GM12872 (cell line): ENCODE data around the gene CKLF.

Experiments used
- TF ChIP-seq, protein P1 (sequence below): IDR thresholded peaks from 3 replicates; pipeline ENCODE4 v1.5.1; 2011; ENCODE audit warnings: low read depth, mild to moderate bottlenecking, low read length, moderate library complexity; ENCODE audit not compliant: insufficient read depth

CKLF gene

DNA sequence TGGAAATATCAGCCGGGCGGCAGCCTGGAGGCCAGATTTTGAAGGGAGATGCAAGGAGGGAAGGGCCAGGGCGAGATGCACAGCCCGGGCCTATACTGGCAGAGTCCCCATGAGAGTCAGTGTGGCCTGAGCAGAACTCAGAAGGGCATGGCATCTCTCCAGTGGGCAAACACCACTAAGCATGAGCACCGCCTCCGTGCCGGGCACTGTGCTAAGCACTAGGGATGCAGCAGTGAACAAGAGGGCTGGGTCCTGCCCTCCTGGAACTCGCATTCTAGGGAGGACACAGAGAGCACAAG is 35.9 kb upstream of the CKLF start:
- TF ChIP-seq, protein P1, sequence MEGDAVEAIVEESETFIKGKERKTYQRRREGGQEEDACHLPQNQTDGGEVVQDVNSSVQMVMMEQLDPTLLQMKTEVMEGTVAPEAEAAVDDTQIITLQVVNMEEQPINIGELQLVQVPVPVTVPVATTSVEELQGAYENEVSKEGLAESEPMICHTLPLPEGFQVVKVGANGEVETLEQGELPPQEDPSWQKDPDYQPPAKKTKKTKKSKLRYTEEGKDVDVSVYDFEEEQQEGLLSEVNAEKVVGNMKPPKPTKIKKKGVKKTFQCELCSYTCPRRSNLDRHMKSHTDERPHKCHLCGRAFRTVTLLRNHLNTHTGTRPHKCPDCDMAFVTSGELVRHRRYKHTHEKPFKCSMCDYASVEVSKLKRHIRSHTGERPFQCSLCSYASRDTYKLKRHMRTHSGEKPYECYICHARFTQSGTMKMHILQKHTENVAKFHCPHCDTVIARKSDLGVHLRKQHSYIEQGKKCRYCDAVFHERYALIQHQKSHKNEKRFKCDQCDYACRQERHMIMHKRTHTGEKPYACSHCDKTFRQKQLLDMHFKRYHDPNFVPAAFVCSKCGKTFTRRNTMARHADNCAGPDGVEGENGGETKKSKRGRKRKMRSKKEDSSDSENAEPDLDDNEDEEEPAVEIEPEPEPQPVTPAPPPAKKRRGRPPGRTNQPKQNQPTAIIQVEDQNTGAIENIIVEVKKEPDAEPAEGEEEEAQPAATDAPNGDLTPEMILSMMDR: no peak

DNA sequence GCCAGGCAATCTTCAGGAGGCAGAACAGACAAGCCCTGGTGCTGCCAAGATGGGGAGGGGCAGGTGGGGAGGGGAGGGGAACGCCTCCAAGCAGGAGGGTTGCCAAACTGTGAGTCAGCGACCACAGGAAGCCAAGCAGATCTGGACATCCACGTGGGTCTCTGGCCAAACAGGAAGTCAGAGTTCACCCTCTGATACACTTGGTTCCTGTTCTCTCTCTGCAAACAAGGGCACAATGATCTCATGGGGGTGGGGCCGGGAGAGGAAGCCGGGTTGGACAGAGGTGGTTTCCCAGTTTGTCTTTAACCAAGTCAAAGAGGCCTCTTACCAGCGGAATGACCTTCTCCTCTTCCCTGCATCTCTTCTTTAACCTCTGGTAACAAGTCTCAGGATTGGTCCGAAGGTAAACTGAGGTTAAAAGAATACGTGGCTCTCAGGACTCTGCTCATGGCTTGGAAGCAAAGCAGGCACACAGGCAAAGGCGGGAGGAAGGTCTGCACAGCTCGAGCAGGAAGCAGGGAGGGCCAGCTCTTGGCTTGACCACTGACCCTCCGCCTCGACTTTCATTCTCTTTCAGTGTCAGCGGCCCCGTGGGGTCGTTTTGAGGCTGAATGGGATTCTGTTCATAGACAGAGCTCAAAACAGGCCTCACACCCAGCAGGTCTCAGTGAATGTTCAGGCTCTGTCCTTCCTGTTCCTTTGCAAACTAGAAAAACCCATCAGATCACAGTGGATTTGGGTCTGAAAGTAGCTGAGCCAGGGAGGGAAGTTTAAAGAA is 35.4 kb upstream of the CKLF start:
- TF ChIP-seq, protein P1: no peak

DNA sequence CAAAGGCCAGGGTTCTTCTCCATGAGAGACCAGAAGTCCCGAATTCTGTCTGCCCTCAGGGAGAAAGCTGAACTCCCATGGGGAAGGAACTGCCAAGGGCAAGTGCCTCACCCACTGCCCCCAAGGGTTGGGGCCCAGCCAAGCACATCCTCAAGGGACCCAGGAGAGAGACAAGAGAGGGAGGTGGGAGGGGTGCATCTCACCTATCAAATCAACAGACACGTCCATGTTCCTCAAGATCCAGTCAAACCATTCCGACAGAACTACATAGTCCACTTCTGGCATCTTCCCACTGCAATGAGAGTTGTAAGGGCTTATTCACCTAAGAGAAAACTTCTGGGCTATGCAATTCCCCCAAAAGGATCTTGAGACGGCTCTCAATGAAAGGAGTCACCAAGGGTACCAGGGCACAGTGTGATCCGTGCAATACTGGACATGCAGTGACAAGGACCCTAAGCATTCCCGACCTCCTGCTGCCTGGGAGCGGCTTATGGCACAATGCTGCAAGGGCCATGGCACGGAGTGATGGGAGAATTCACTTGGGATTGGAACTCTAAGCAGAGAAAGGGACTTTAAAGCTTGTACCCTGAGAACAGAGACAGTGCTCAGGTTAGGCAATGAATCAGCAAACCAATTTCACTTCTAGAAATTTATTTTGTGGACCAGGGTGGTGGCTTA is 34.7 kb upstream of the CKLF start:
- TF ChIP-seq, protein P1: no peak

DNA sequence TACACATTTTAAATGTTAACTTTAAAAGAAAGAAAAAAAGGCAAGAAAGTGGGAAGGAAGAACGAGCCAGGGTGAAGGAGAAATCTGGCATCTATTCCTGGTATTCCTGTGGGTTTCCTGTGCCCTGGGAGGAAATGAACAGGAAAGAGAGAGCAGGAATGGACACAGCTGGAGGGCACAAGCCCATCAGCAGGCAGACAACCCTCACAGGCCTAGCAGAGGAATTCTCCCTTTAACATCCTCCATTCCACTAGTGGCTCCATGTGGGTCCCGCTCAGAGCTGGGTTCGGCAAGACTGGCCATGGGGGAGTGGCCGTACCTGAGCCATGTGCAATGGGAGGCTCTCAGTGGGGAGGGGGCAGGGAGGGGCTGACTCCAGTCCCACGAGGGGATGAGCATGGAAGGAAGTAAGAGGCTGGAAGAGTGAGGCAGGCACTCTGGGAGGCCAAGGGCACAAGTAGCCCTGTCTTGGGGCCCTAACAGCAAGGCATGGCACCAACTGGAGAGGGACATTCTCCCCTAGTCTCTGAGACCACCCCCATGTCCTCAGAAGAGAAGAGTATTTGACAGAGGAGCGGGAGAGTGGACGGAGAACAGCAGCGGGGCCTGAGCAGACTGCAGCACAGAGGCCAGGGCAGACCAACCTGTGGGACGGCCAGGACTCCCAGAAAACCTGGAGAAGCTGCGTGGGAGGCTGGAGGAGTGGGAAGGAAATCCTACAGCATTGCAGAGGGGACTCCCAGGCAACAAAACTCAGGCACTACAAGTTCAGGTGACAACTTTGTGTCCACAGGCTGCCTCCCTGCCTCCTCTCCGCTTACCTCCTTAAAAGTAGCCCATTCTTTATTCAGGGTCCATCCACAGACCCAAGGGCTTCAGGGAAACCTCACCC is 32.6 kb upstream of the CKLF start:
- TF ChIP-seq, protein P1: no peak

DNA sequence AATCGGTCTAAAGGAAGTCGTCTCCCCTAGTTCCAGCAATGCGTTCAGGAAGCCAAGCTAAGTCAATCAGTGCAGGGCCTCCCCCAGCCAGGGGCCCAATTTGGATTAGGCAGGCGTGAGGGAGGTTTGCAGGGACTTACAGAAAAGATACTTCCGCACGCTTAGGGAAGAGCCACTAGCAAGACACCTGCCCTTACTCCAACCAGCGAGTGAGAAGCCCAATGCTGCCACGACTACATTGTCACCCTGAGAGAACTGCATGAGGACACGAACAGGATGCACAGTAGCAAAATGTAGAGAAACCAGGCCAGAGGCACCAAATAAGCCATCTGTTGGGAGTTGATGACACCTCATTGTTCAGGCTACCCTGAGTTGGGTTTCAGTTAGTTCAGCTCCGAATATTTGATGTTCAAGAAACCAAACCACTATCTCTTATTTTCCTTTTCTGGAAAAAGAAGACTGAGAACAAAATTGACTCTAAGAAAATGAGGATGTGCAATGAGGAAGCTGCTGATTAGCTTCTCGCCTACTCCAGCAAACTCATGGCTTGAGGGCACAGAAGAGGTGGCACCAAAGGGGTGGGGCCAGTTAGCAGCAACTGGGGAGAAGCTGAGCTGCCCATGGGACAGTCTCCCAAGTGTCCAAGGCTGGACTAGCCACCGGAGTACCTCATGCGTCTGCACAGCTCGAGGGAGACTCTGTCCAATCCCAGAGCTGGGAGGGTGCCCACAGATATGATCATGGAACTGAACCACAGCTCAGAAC is 31.8 kb upstream of the CKLF start:
- TF ChIP-seq, protein P1: no peak

DNA sequence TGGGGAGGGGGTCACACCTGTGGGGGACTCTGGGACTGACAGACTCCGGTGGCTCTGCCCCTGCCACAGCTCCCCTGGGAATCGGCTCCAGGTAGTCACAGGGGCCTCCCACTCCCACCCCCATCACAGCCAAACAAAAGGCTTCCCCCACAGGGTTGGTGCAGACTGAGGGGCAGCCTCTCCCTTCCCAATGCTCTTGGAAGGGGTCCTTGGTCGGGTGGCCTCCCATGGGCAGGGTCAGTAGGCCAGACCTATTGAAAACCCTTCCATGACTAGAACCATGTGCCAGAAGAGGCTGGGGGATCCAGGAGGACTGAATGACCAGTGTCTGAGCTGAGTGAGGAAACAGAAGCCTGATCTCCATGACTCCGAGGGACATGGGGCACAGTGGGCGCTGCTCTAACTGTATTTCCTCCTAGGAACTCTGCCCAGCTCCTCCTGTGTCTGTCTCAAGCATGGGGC is 31.1 kb upstream of the CKLF start:
- TF ChIP-seq, protein P1: no peak
